Upper lobe of left lung (tissue), 6 donors: ENCODE measurements around the gene ZNF414. TPM values are rescaled to one million over a fixed set of nuclear protein-coding genes. Genes with fewer than 3 reads are reported as not detected.

ENCODE experiments used
- ATAC-seq, 2 donors: fragments of 200-7000 bp; cut with Tn5 transposase; one replicate each; pipeline ENCODE4 v1.9.1; 2022; ENCODE audit warnings: mild to moderate bottlenecking in 2 of 2, moderate library complexity in 2 of 2; ENCODE audit not compliant: low FRiP score in 2 of 2
- DNase-seq, 2 donors: peaks; one replicate each; pipeline ENCODE4 v3.0.0-alpha.2; 2019 to 2020
- H3K27ac ChIP-seq, 4 donors: fragments of 200-600 bp; sonication (generic); one replicate each; pipeline ENCODE4 v1.5.1; 2016 to 2019
- H3K27me3 ChIP-seq, 4 donors: fragments of 200-600 bp; sonication (generic); one replicate each; pipeline ENCODE4 v1.5.1; 2017 to 2019
- H3K36me3 ChIP-seq, 4 donors: fragments of 200-600 bp; sonication (generic); one replicate each; pipeline ENCODE4 v1.5.1; 2016 to 2019
- H3K4me1 ChIP-seq, 4 donors: fragments of 200-600 bp; sonication (generic); one replicate each; pipeline ENCODE4 v1.5.1; 2018 to 2019
- H3K4me3 ChIP-seq, 4 donors: fragments of 200-600 bp; sonication (generic); one replicate each; pipeline ENCODE4 v1.5.1; 2017 to 2019; ENCODE audit warnings: mild to moderate bottlenecking in 2 of 4, moderate library complexity in 1 of 4
- H3K9me3 ChIP-seq, 4 donors: fragments of 200-600 bp; sonication (generic); one replicate each; pipeline ENCODE4 v1.5.1; 2018 to 2019
- EP300 ChIP-seq, 4 donors: sonication (generic); formaldehyde crosslinking; IDR thresholded peaks; one replicate each; pipeline ENCODE4 v1.5.1; 2017; ENCODE audit warnings: antibody characterized with exemption in 4 of 4, control low read depth in 2 of 4
- POLR2A ChIP-seq, 4 donors: fragments of 450-650 bp; IDR thresholded peaks; one replicate each; pipeline ENCODE4 v1.5.1; 2016 to 2017; ENCODE audit warnings: antibody characterized with exemption in 4 of 4, mild to moderate bottlenecking in 2 of 4
- POLR2AphosphoS5 ChIP-seq, 2 donors: sonication (generic); formaldehyde crosslinking; IDR thresholded peaks; one replicate each; pipeline ENCODE4 v1.5.1; 2017; ENCODE audit warnings: antibody characterized with exemption in 2 of 2
- WGBS, 2 donors: methylation state at CpG; one replicate each; pipeline ENCODE4 v1.1.5; 2017 to 2018; 5-methylcytosine and 5-hydroxymethylcytosine counted together
- total RNA-seq, 6 donors: library from RNA; depleted of rRNA in 4 of 6; stranded (reverse); fragments of >200 nt in 4 of 6; gene quantifications; one replicate each; pipeline versions ENCODE4 v1.1.0 to v1.2.1, GENCODE V29; 2016 to 2021
- TF ChIP-seq, protein P1 (sequence below), 6 experiments: fragments of 450-650 bp in 4 of 6; fragments of 200-600 bp in 2 of 6; sonication (generic) in 2 of 6; IDR thresholded peaks; one replicate each; pipeline ENCODE4 v1.5.1; 2016 to 2019; ENCODE audit warnings: antibody characterized with exemption in 6 of 6
- donor health status: DM: no; HTN: no; CAD: no; lungs with moderate emphysema.
- donor health status: DM: no; HTN: yes; CAD: no; lungs with severe emphysema.

The ZNF414 gene
- total RNA-seq, 6 donors from 2014 or later: 10.5 to 39.8 (median 25.4) TPM

DNA sequence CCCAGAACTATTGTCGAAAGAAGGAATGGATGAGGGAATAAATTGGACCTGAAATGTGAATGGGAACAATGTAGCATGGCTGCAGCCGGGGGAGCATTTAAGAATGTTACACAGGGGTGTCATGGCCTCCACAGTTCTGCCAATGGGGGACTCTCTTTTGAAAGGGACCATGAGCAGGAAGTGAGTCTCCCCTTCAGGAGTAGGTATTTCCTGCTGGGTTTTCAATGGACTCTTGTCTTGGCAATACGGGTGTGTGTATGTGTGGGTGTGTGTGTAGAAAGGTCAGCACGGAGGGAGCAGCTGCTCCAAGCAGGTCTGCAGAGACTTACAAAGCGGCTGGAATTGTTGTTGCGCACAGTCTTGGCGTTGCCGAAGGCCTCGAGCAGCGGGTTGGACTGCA lies 38.8 kb upstream of the ZNF414 start:
- no peak for DNase-seq
- 86 to 88% methylated on average over 10 of the region's 10 CpGs for WGBS, 2 donors
- Histone ChIP-seq H3K9me3 (no peaks in the 10 kb centered on the region), H3K4me1 (peaks cover 0 to under 1% (median 0%) of the 10 kb centered on the region in 4 donors), H3K36me3 (peaks cover 0 to 25% (median 7%) of the 10 kb centered on the region in 4 donors), H3K27me3 (no peaks in the 10 kb centered on the region), H3K4me3 (no peak overlapping the region), H3K27ac (no peak overlapping the region)
- TF ChIP-seq, protein P1, sequence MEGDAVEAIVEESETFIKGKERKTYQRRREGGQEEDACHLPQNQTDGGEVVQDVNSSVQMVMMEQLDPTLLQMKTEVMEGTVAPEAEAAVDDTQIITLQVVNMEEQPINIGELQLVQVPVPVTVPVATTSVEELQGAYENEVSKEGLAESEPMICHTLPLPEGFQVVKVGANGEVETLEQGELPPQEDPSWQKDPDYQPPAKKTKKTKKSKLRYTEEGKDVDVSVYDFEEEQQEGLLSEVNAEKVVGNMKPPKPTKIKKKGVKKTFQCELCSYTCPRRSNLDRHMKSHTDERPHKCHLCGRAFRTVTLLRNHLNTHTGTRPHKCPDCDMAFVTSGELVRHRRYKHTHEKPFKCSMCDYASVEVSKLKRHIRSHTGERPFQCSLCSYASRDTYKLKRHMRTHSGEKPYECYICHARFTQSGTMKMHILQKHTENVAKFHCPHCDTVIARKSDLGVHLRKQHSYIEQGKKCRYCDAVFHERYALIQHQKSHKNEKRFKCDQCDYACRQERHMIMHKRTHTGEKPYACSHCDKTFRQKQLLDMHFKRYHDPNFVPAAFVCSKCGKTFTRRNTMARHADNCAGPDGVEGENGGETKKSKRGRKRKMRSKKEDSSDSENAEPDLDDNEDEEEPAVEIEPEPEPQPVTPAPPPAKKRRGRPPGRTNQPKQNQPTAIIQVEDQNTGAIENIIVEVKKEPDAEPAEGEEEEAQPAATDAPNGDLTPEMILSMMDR (IDR thresholded peaks at IDR 0.05): no peak
- TF ChIP-seq POLR2AphosphoS5 (IDR thresholded peaks at IDR 0.05) (no peak), POLR2A (IDR thresholded peaks at IDR 0.05) (no peak)
- ATAC-seq: no peak

DNA sequence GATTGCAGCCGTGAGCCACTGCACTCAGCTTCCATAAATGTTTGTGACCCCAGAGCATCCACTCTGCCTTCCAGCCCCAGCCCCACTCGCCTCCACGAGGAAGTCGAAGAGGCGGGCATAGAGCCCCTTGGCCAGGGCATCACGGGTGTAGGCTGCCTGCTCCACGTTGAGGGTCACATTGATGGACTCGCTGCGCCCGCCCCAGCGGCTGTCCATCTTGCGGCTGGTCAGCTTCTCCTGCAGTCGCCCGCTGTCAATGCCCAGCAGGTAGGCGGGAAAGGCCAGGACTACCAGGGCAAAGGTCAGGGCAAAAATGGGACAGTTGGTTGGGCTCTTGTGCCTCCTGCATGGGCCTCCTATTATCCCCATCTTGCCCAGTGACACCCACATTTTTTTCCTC lies 36.1 kb upstream of the ZNF414 start:
- peak in 1 of 2 donors; percentile 72 for DNase-seq
- TF ChIP-seq, protein P1 (IDR thresholded peaks at IDR 0.05): no peak
- TF ChIP-seq EP300 (IDR thresholded peaks at IDR 0.05) (no peak), POLR2A (IDR thresholded peaks at IDR 0.05) (no peak), POLR2AphosphoS5 (IDR thresholded peaks at IDR 0.05) (no peak)
- ATAC-seq: no peak
- H3K4me3 ChIP-seq: no peak overlapping the region
- H3K9me3 ChIP-seq: no peaks in the 10 kb centered on the region
- no peaks in the 10 kb centered on the region for H3K27me3 ChIP-seq
- no peak overlapping the region for H3K27ac ChIP-seq
- no peaks in the 10 kb centered on the region for H3K4me1 ChIP-seq
- WGBS, 2 donors: 90 to 95% methylated on average over 7 to 15 of the region's 15 CpGs
- H3K36me3 ChIP-seq: peaks cover 0 to 34% (median 16%) of the 10 kb centered on the region in 4 donors

DNA sequence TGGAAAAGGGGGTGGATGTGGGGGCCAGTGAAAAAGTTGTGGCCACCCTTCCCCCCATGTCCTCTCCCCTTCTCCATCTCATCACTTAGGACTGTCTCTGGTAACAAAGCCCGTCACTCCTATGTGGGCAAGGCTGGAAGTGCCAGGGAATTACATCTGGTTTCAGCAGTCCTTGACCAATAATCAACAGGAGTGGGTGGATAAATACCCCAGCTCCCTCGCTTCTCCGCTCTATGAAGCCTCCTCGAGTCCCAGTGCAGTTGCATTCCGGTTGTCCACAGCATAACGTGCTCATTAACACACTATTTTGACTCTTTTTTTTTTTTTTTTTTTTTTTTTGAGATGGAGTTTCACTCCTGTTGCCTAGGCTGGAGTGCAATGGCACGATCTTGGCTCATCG lies 31.8 kb upstream of the ZNF414 start:
- WGBS, 2 donors: 96% methylated on average over 8 of the region's 8 CpGs
- H3K36me3 ChIP-seq: peaks cover 0 to 29% (median 13%) of the 10 kb centered on the region in 4 donors

DNA sequence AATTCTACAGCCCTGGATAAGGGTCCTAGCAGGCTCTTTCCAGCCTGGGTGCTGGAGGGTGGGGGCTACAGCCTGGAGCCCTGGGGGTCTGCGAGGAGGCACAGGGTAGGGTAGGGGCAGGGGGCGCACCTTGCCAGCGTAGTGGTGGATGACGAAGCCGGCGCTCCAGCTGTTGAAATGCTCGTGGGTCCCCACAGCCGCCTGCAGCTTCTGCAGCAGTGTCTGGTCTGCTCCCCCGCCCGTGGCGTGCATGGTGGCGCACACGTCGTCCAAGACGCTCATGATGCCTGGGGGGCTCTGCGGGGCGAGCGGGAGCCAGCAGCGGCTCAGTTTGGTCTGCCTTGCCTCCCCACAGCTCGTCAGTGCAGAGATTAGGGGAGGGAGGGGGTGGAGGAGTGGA lies 30.2 kb upstream of the ZNF414 start:
- H3K9me3 ChIP-seq: no peaks in the 10 kb centered on the region
- H3K36me3 ChIP-seq: peaks cover 0 to 26% (median 13%) of the 10 kb centered on the region in 4 donors
- ATAC-seq: no peak
- TF ChIP-seq POLR2A (IDR thresholded peaks at IDR 0.05) (no peak), POLR2AphosphoS5 (IDR thresholded peaks at IDR 0.05) (no peak), EP300 (IDR thresholded peaks at IDR 0.05) (no peak)
- TF ChIP-seq, protein P1 (IDR thresholded peaks at IDR 0.05): no peak
- no peaks in the 10 kb centered on the region for H3K27me3 ChIP-seq
- no peak overlapping the region for H3K27ac ChIP-seq
- DNase-seq: no peak
- 93 to 96% methylated on average over 9 to 19 of the region's 20 CpGs for WGBS, 2 donors
- H3K4me1 ChIP-seq: peaks cover 0 to 7% (median 0%) of the 10 kb centered on the region in 4 donors
- H3K4me3 ChIP-seq: no peak overlapping the region

More for the DNA sequence above, 31.8 kb upstream of the ZNF414 start:
- H3K4me1 ChIP-seq: peaks cover 0 to 3% (median 0%) of the 10 kb centered on the region in 4 donors
- no peak for TF ChIP-seq POLR2AphosphoS5 (IDR thresholded peaks at IDR 0.05)
- TF ChIP-seq, protein P1 (IDR thresholded peaks at IDR 0.05): no peak
- DNase-seq: no peak
- H3K27me3 ChIP-seq: no peaks in the 10 kb centered on the region
- no peak for ATAC-seq
- no peak overlapping the region for H3K27ac ChIP-seq
- no peaks in the 10 kb centered on the region for H3K9me3 ChIP-seq
- H3K4me3 ChIP-seq: no peak overlapping the region

DNA sequence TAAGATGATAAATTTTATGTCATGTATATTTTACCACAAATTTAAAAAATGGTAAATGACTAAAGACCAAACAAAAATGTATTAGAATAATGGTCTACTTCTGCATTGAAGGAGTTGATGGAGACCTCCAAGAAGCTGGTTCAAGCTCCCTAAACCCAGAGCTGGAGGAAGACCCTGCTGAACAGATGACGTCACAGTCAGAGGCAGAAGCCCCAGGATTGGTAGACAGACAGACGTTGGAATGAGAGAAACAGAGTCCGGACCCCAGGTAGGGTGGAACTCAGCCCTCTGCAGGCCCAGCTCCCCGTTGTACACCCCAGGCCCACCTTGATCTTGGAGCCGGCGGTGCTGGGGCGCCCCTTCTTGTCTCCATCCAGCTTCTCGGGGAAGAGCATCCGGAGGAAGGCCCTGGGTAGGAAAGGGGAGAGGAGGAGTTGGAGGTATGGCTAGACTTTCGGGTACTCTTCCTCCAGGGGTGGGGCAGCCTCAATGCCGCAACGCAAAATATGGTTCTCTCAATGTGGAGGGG lies 25.7 kb upstream of the ZNF414 start:
- TF ChIP-seq, protein P1 (IDR thresholded peaks at IDR 0.05): no peak
- TF ChIP-seq EP300 (IDR thresholded peaks at IDR 0.05) (no peak), POLR2AphosphoS5 (IDR thresholded peaks at IDR 0.05) (no peak), POLR2A (IDR thresholded peaks at IDR 0.05) (no peak)
- no peaks in the 10 kb centered on the region for H3K27me3 ChIP-seq
- DNase-seq (no peak), ATAC-seq (no peak)
- H3K36me3 ChIP-seq: peaks cover 2 to 19% (median 11%) of the 10 kb centered on the region in 4 donors
- H3K27ac ChIP-seq: no peak overlapping the region
- H3K4me3 ChIP-seq: no peak overlapping the region
- H3K9me3 ChIP-seq: no peaks in the 10 kb centered on the region
- WGBS, 2 donors: 97% methylated on average over 12 of the region's 12 CpGs
- peaks cover 0 to 7% (median 0%) of the 10 kb centered on the region in 4 donors for H3K4me1 ChIP-seq
